CD4-positive, alpha-beta T cell treated with Interleukin-6 at 100 ng/mL for 8 hours (primary cell): ENCODE measurements around the gene ADSS1.

Source experiments
- DNase-seq: peaks from one replicate; pipeline ENCODE4 v3.0.0-alpha.2; 2020; ENCODE audit warnings: mixed read lengths, low spot score

The ADSS1 gene

DNA sequence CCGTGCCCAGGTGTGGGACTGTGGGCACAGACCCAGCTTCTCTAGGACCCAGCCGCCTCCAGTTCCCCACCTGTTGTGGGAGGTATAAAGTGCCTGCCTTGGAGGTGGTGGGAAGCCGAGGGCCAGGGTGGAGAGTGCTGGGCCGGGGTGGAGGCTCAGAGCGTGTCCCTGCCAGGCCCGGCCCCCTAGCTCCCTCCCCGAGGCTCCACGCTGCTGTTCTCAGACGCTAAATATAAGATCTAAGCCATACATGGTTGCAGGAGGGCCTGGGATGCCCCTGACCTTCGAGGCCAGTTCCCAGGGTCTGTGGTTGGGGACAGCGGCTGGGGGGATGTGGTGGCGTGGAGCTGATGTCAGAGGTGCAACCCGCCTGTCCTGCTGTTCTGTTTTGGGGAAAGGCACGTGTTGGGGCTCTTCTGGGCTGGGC is 23.8 kb upstream of the ADSS1 start:
- no peak for DNase-seq

DNA sequence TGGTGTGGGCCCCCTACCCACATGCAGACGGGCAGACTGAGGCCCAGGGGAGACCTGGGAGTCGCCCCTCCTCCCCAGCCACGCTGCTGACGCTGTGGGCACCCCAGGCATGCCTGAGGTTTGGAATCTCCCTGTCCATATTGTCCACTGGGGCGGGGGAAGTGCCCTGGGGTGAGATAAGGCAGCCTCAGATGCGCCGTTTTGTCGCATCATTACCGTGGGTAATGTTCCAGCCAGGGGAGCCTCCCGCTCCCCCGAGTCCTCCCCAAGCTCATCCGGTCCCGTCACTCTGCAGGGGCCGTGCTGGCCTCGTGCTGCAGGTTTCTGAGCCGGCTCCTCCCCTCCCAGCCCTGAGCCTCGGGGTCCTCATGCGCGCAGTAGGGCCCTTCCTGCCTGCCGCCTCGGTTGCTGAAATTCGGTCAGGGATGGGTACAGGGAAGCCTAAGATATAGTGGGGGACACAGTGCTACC is 23.2 kb upstream of the ADSS1 start:
- no peak for DNase-seq

DNA sequence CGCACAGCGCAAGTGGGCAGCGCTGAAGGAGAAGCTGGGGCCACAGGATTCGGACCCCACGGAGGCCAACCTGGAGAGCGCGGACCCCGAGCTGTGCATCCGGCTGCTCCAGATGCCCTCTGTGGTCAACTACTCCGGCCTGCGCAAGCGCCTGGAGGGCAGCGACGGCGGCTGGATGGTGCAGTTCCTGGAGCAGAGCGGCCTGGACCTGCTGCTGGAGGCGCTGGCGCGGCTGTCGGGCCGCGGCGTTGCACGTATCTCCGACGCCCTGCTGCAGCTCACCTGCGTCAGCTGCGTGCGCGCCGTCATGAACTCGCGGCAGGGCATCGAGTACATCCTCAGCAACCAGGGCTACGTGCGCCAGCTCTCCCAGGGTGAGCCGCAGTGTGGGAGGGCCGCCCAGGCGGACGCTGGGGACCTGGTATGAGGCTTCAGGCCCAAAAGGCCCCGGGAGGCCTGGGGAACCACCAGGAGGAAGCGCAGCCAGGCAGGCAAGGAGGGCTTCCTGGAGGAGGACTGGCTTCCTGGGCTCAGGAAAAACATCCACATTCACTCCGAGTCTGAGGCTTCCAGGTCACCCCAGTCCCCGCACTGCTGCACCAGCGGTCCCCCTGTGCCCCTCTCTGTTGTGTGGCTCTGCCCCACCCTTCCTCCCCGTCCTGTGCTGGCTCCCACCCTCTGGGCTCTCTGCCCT is 22.5 kb upstream of the ADSS1 start:
- no peak for DNase-seq

DNA sequence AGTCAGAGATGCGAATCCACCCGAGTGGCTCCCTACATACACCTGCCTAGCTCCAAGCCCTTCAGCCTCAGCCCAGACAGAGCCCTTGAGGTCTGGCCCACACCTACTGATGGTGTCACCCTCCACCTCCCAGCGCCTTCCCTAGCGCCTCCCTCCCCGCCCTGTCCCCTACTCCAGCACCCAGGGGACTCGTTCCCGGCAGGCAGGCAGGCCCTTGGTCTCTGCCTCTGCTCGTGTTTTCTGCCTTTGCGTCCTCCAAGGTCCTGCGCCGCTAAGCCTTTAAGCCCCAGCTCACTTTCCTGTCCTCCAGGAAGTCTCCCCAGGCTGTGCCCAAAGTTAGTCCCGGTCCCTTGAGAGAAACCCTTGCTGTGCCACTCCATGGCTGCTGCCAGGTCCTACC is 21.9 kb upstream of the ADSS1 start:
- DNase-seq: no peak

DNA sequence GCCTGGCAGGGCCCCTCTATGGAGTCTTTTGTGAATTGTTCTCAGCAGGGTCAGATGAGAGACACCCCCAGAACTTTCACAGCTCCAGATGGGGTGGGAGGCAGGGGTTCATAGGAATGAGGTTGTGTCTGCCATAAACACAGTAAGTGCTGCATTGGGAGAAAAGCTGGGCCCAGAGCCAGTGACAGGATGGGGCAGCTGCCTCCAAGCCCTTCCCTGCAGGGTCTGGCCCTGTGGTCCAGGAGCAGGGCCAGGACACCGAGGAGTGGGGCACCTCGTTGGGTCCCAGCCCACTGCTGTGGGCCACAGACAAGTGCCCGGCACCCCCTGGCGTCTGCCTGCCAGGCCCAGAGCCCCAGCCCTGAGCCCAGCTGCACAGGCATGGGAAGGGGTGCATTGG is 21.4 kb upstream of the ADSS1 start:
- no peak for DNase-seq

DNA sequence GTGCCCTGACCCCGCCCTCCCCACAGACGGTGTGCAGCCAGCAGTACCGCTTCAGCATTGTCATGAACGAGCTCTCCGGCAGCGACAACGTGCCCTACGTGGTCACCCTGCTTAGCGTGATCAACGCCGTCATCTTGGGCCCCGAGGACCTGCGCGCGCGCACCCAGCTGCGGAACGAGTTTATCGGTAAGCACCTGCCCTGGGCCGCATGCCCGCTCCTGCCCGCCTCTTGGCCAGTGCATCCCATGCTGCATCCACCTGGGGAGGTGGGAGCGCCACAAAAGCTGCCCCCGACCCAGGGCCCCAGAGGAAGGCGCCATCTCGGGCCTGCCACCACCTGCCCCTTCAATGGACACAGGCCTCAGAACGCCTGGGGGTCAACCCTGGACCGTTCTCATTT is 20.8 kb upstream of the ADSS1 start:
- no peak for DNase-seq

DNA sequence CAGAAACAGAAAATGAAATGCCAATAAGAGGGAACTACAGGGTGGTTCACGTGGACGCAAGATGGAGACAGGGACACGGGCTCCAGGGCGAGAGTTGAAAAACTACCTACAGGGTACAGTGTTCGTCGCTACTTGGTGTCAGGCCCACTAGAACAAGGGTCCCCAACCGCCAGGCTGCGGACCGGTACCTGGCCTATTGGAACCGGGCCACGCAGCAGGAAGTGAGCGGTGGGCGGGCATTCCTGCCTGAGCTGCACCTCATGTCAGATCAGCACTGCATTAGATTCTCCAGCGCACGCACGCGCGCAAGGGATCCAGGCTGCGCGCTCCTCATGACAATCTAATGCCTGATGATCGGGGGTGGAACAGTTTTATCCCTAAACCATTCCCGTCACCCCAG is 19.8 kb upstream of the ADSS1 start:
- DNase-seq: no peak

DNA sequence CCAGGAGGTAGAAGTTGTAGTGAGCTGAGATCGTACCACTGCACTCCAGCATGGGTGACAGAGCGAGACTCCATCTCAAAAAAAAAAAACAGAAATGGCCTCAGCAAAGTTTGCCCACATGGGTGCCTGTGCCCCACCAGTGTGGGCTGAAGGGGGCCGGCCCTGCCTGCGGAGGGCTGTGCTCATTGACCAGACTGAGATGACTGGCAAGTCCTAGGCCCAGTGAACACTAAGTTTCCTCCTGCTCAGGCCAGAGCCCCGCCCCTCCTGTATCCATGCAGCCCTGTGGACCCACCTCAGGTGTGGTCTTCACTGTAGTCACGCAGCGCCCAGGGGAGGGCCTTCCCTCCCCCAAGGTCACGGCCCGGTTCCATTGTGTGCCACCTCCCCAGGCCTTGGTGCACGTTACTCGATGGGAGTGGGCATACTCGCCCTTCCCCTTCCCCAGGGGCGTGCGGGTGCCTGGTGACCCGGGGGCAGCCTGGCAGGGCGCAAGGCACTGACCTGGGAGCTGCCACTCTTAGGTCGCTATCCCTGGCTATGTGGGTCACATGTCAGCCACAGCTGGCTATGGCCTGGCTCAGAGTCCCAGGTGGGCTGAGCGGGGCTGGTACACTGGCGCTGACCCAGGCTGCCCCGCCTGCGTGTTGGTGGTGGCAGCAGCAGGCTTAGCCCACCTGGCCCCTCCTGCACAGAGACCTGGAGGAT is 18.5 kb upstream of the ADSS1 start:
- DNase-seq: no peak

DNA sequence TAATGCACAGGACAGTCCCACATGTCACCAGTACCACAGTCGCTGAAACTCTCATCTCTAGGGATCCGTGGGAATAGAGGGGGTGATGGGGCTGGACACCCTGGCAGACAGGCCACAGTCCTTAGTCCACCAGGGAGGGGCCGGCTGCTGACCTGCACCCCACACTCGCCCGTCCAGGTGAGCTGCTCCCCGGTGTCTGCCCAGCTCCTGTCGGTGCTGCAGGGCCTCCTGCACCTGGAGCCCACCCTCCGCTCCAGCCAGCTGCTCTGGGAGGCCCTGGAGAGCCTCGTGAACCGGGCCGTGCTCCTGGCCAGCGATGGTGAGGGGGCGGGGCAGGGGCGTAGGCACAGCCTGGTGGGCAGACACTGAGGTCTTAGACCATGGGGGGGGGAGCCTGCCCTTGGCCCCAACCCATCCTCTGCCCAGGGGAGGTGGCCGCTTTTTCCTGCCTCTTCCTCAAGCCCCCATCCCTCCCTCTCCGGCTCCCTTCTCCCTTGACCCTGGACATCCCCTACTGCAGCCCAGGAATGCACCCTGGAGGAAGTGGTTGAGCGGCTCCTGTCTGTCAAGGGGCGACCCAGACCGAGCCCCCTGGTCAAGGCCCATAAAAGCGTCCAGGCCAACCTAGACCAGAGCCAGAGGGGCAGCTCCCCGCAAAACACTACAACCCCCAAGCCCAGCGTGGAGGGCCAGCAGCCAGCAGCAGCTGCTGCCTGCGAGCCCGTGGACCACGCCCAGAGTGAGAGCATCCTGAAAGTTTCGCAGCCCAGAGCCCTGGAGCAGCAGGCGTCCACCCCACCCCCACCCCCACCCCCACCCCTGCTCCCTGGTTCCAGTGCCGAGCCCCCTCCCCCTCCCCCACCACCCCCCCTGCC is 17.1 kb upstream of the ADSS1 start:
- DNase-seq: no peak

DNA sequence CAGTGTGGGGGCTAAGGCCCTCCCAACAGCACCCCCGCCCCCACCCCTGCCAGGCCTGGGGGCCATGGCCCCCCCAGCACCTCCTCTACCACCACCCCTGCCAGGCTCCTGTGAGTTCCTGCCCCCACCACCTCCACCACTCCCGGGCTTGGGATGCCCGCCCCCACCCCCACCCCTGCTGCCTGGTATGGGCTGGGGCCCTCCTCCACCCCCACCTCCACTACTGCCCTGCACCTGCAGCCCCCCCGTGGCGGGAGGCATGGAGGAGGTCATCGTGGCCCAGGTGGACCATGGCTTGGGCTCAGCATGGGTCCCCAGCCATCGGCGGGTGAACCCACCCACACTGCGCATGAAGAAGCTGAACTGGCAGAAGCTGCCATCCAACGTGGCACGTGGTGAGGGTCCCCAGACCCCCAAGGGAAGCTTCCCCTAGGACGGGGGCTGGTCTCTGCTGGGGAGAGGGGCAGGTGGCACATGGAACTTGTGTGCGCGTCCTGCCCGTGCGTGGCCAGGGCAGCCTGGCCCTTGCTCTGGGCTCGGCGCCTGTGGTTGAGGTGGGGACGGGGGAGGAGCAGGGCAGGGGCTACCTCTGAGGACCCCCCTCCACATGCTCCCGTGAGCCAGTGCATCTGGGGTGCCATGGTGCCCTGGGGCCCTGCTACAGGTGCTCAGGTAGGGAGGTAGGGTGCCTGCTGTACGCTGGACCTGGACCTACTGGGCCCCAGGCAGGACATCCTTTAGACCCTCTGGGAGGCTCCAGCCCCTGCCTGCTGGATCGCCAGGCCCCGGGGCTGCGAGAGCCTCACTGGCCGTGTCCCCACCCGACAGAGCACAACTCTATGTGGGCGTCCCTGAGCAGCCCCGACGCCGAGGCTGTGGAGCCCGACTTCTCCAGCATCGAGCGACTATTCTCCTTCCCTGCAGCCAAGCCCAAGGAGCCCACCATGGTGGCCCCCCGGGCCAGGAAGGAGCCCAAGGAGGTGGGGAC is 16.1 kb upstream of the ADSS1 start:
- DNase-seq: no peak

DNA sequence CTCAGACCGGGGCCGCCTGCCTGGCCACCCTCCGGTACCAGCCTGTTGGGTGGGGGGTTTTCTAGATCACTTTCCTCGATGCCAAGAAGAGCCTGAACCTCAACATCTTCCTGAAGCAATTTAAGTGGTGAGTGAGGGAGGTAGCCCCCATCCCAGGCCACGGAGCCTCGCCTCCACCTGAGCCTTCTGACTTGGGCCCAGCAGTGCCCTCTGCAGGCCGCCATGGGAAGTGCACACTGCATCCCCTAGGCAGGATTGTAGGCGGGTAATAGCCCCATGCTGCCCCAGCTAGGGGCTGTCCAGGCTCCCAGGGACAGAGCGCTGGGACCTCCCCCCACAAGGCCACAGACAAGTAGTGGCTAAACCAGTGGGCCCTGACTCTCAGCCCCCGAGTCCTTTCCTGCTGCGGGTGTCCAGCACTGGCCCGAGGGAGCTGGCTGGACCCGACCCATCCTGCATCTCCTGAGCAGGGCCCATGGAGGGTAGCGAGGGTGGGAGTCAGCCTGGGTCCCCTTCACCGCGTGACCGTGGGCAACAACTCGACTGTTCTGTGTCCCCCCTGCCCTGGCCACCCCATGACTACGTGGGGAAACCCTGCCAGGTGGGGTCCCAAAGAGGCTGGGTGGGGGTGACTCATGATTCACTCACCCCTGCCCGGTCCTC is 15.3 kb upstream of the ADSS1 start:
- peak; percentile 67 for DNase-seq

DNA sequence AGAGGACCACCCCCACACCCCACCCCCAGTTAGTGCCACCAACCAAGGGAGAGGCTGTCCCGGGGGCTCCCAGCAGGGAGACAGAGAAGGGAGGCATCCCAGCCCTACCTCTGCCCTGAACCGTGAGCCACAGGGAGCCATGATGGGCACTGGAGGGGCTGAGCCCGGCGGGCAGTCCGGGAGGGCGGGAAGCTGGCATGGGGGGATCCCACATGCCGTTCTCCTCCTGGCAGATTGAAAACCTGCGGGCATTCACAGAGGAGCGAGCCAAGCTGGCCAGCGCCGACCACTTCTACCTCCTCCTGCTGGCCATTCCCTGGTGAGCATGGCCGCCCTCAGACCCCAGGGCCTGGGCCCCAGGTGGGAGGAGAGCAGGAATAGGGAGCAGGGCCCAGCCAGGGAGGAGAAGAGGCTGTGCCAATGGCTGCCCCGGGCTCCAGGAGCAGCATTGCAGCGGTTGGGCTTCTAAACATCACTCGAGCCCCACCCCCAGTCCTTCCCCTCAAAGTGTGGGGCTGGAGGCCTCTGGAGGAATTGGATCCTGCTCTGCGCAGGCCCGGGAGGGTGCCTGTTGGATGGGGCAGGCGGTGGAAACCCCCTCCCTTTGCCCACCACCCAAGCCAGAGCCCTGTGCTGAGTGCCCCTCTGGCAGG is 14.5 kb upstream of the ADSS1 start:
- DNase-seq: no peak

DNA sequence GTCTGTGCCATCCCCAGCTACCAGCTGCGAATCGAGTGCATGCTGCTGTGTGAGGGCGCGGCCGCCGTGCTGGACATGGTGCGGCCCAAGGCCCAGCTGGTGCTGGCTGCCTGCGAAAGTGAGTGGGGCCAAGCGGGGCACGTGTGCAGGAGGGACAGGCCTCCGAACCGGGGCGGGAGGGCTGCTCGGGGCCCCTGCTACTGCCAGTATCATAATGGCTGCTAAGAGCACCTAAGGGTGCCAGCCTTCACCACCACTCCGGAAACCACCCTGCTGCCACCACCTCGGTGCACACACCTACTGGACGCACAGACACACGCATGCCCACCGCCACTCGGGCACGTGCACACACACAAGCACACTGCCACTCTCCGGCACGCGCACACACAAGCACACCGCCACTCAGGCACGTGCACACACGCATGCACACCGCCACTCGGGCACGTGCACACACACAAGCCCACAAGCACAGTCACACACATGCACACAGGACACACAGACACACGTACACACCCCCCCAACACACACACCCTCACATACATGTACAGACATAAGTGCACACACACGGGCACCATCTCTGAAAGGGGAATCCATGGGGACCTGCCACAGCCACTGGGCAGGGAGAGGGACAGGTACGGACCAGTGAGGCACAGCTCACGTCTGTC is 13.8 kb upstream of the ADSS1 start:
- DNase-seq: no peak

DNA sequence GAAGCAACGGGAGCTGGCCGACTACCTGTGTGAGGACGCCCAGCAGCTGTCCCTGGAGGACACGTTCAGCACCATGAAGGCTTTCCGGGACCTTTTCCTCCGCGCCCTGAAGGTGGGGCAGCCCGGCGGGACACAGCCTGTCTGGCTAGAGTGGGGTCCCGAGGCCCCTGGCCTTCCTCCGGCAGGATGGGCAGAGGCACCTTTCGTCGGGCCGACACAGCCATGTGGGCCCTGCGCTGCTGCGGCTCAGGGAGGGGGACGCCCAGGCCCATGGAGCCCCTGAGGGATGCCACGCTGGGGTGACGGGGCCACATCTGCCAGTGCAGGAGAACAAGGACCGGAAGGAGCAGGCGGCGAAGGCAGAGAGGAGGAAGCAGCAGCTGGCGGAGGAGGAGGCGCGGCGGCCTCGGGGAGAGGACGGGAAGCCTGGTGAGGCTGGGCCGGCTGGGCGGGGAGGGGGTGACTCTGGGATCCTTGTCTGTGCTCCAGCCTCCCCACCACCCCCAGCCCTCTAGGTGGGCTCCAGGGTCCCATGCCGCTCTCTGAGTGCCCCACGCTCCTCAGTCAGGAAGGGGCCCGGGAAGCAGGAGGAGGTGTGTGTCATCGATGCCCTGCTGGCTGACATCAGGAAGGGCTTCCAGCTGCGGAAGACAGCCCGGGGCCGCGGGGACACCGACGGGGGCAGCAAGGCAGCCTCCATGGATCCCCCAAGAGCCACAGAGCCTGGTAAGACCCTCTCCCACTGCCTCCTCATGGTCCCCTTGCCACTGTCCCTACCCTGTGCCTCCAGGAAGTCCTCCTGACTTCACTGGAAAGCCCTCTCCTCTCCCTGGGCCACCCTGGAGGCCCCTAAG is 10.9 kb upstream of the ADSS1 start:
- no peak for DNase-seq

DNA sequence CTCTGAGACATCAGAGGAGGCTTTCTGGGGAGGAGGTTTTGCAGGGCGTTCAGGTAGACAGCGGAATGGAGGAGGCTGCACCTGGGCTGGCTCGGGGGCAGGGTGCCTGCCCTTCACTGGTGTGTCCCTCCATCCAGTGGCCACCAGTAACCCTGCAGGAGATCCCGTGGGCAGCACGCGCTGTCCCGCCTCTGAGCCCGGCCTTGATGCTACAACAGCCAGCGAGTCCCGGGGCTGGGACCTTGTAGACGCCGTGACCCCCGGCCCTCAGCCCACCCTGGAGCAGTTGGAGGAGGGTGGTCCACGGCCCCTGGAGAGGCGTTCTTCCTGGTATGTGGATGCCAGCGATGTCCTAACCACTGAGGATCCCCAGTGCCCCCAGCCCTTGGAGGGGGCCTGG is 10.0 kb upstream of the ADSS1 start:
- DNase-seq: no peak

DNA sequence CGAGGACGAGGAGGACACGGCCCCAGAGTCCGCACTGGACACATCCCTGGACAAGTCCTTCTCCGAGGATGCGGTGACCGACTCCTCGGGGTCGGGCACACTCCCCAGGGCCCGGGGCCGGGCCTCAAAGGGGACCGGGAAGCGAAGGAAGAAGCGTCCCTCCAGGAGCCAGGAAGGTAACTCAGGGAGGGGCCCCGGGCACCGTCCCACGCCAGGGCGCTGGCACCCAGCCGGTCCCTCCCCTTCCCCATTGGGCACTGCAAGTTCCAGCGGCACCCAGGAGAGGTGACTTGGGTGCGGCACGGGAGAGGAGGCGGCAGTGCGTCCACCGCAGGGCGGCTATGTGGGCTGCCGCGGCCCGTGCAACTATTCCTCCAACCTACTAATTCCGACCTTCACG is 9.3 kb upstream of the ADSS1 start:
- no peak for DNase-seq

DNA sequence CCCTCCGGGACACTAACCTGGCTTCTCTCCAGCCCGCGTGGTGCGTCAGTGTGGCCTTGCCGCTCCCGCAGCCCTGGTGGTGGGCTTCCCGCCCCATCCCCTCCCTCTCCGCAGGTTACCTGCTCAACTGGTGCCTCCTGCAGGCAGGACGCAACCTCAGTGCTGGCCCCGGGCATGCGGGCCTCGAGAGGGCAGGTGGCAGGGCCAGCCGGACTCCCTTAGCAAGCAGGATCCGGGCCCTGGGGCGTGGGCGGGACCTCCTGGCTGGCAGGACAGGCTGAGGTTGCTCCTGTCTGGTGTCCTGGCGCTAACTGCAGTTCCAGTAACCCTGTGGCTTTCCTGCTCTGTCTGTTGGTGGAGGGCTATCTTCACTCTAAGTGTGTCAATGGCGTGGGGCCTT is 8.6 kb upstream of the ADSS1 start:
- no peak for DNase-seq

DNA sequence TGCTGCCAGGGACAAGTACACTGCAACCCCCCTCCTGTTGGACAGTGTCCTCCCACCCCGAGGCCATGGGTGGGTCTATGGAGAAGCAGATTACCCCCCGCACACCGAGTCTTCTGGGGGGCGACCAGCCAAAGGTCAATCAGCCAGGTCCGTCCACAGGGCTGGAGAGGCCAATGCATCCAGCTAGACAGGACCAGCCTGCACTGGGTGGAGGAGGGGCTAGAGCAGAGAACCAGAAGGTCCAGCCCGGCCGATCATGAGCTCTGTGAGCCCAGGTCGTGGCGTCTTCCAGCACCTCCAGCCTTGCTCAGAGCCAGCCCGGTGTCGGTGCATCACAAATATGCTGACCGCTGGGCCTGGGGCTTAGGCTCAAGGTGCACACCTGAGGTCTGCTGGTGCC is 8.2 kb upstream of the ADSS1 start:
- no peak for DNase-seq

DNA sequence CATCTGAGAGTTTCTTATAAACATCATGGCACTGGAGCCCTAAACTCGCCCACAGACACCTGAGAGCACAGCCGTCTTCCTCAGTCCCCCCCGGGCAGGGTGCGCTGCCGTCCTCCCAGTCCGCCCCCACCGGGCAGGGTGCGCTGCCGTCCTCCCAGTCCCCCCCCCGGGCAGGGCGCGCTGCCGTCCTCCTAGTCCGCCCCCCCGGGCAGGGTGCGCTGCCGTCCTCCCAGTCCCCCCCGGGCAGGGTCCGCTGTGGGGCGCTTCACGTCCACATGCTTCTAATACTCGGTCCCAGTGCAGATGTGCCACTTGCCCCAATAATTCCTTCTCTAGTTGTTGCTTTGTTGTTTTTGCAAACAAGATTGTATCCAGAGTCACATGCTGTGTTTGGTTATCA is 6.9 kb upstream of the ADSS1 start:
- no peak for DNase-seq
